ENCODE results near the gene GPRC5B. TPM values are rescaled to one million over a fixed set of nuclear protein-coding genes. Genes with fewer than 3 reads are reported as not detected.
A peak's percentile ranks its signal among the peaks of the same experiment; 100 is the strongest.

The GPRC5B gene
- total RNA-seq, 1 donor from 2014 or later: 0.46 TPM

DNA sequence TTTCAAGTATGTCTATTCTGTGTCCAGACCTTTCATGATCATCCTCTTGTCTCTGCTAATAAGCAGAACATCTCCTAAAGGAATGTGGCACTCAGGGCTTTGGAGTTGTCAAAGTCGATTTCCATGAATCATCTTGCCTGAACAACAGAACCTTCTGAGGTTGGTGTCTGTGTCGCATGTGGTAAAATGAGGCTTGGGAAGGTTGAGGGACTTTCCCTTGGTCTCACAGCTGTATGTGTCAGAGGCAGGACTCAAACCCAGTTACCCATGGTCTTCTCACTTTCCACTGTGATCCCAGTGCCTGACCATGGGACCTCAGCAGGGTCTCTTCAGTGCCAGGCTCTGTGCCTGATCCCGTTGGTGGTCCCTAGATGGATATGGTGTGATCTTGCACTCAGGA, 4.2 kb upstream of the GPRC5B start:
- H3K9me3 Mint-ChIP-seq (ENCODE audit: unreplicated experiment): no peaks in the 10 kb centered on the region
- peaks cover 12% of the 10 kb centered on the region for H3K4me1 Mint-ChIP-seq (ENCODE audit: unreplicated experiment)
- H3K4me3 Mint-ChIP-seq (ENCODE audit: unreplicated experiment): no peak overlapping the region
- DNase-seq (ENCODE audit: extremely low spot score, unreplicated experiment): no peak
- no peak for TF ChIP-seq CTCF (IDR thresholded peaks at IDR 0.05)
- H3K27me3 Mint-ChIP-seq (ENCODE audit: unreplicated experiment): peaks cover 18% of the 10 kb centered on the region
- no peak overlapping the region for H3K27ac Mint-ChIP-seq (ENCODE audit: unreplicated experiment)
- no peaks in the 10 kb centered on the region for H3K36me3 Mint-ChIP-seq (ENCODE audit: unreplicated experiment)

DNA sequence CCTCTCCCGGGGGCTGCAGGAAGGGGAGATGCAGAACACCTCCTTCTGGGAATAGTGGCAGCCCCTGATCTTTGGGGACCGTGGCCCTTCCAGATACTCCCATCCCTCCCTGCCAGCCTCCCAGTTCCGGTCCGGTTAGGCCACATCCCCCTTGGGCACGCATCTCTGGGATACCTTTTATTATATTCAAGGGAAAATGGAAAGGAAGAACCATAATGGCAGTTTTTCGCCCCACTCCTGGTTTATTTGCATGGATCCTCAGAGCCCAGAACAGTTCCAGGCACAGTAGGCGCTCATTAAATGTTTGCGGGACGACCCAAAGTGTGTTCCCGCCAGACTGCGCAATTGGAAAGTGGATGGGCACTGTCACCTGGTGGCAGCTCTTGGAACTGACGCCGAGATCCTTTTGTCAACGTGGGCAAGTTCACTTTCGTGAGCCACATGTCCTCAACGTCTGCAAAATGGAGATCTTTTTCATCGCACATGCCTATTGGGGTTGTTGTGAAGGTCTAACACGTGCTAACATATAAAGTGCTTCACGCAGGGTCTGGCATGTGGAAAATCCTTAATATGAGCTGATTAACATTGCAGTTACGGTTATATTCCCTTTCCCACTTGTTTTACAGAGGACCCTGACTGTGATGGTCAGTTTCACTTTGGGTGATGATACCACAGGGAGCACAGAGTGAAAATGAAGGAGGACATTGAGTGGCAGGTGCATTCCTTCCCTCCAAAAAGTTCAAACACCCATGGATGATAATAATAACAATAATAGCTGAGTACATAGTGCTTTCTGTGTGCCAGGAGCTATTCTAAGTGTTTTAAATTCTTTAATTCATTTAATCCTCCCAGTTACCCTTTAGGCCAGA, 1.7 kb upstream of the GPRC5B start:
- peaks cover 19% of the 10 kb centered on the region for H3K4me1 Mint-ChIP-seq (ENCODE audit: unreplicated experiment)
- H3K27ac Mint-ChIP-seq (ENCODE audit: unreplicated experiment): no peak overlapping the region
- DNase-seq (ENCODE audit: extremely low spot score, unreplicated experiment): peak; percentile 89
- no peaks in the 10 kb centered on the region for H3K36me3 Mint-ChIP-seq (ENCODE audit: unreplicated experiment)
- H3K27me3 Mint-ChIP-seq (ENCODE audit: unreplicated experiment): peaks cover 27% of the 10 kb centered on the region
- no peaks in the 10 kb centered on the region for H3K9me3 Mint-ChIP-seq (ENCODE audit: unreplicated experiment)
- peak overlapping the region; percentile 71 for H3K4me3 Mint-ChIP-seq (ENCODE audit: unreplicated experiment)
- peak; percentile 99 for TF ChIP-seq CTCF (IDR thresholded peaks at IDR 0.05)

DNA sequence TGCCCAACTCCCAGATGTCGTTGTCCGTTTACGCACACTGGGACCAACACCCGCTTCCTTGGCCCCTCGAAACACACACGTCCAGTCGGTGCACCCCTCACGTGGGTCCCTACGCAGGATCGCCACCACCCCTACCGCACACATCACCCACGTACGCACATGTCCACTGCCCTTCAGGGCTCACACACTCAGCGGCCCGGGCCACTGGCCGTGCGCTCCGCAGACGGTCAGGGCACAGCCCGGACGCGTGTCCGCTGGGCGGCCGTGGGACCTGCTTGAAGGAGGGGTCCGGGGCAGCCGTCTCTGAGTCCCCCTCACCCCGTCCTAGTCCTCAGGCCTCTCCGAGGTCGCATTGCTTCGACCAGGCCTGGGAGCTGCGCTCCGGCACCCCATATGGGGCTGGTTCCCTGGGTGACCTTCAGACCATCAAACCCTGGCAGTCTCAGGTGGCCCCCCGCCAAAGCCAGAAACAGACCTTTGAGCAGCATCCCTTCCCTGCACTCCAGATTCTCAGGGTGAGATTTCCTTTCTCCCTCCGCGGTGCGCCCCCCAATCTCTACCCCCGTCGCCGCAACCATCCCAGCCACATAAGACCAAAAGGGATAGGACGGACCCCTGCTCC, 914 bp upstream of the GPRC5B start:
- Mint-ChIP-seq H3K9me3 (ENCODE audit: unreplicated experiment) (no peaks in the 10 kb centered on the region), H3K27me3 (ENCODE audit: unreplicated experiment) (peaks cover 27% of the 10 kb centered on the region), H3K4me3 (ENCODE audit: unreplicated experiment) (peak overlapping the region; percentile 71), H3K4me1 (ENCODE audit: unreplicated experiment) (peaks cover 19% of the 10 kb centered on the region), H3K27ac (ENCODE audit: unreplicated experiment) (no peak overlapping the region), H3K36me3 (ENCODE audit: unreplicated experiment) (no peaks in the 10 kb centered on the region)
- no peak for DNase-seq (ENCODE audit: extremely low spot score, unreplicated experiment)
- no peak for TF ChIP-seq CTCF (IDR thresholded peaks at IDR 0.05)

DNA sequence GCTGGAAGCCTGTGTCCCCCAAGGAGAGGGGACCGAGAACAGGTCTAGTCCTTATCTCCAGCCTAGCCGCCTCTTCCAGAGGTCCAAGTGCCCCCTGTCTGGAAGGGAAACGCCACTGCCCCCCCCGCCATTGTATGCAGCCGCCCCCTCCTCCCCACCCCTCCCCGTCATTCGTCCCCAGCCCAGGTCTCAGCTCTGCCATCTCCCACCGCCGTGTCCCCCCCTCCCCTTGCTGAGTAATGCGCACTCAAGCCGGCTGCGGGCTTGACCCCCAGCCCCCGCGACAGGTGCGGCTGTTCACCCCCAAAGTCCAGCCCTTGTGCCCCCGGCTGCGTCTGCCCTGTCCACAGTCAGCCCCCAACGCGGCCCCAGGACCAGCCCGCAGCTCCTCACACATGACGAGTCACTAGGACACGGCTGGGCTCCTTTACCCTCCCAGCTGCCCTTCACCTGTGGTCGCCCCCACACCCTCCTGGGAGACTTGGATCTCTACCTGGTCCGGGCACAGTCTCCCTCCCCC, 622 bp downstream of the GPRC5B start:
- no peak overlapping the region for H3K27ac Mint-ChIP-seq (ENCODE audit: unreplicated experiment)
- H3K27me3 Mint-ChIP-seq (ENCODE audit: unreplicated experiment): peaks cover 27% of the 10 kb centered on the region
- H3K9me3 Mint-ChIP-seq (ENCODE audit: unreplicated experiment): no peaks in the 10 kb centered on the region
- no peak for DNase-seq (ENCODE audit: extremely low spot score, unreplicated experiment)
- H3K36me3 Mint-ChIP-seq (ENCODE audit: unreplicated experiment): no peaks in the 10 kb centered on the region
- peak overlapping the region; percentile 65 for H3K4me3 Mint-ChIP-seq (ENCODE audit: unreplicated experiment)
- no peak for TF ChIP-seq CTCF (IDR thresholded peaks at IDR 0.05)
- H3K4me1 Mint-ChIP-seq (ENCODE audit: unreplicated experiment): peaks cover 19% of the 10 kb centered on the region
